ENCODE data around the gene EHBP1L1.

Gene EHBP1L1

DNA sequence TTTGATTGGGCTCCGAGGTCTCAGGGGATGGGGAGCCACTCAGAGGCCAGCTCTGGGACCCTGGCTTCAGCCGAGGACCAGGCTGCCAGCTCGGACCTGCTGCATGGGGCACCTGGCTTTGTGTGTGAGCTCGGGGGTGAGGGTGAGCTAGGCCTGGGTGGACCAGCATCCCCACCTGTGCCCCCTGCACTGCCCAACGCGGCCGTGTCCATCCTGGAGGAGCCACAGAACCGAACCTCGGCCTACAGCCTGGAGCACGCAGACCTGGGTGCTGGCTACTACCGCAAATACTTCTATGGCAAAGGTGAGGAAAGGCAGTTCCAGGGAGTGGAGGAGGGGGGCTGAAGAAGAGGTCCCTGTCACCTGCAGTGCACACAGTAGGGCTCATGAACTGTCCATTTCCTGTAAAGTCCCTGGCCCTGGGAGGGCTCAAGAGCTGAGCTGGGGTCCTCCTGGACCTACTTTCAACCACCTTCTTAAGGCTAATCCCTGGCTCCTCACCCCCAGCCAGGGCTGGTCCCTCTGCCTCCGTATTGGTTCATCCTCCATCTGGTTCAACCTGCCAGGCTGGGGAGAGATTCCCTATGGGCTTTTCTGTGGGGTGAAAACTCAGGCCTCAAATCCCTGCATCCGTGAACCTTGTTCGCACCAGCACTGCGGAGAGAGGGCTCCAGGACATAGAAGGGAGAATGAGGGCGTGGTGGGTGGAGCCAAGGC, 65.6 kb downstream of the EHBP1L1 start:
- no peaks in the 10 kb centered on the region for H3K9me3 Mint-ChIP-seq
- peaks cover 92% of the 10 kb centered on the region for H3K36me3 Mint-ChIP-seq (ENCODE audit: insufficient read depth)
- peak overlapping the region; percentile 89 to 90 for H3K4me3 Mint-ChIP-seq
- ATAC-seq (replicated peaks) (no peak), DNase-seq (no peak)
- peak overlapping the region; percentile 82 to 98 for H3K27ac Mint-ChIP-seq
- peaks cover 38 to 56% of the 10 kb centered on the region in 2 donors for H3K4me1 Mint-ChIP-seq (ENCODE audit: low read depth in 2 of 2)
- no peaks in the 10 kb centered on the region for H3K27me3 Mint-ChIP-seq
